ENCODE data around the gene CUEDC1.

Gene CUEDC1

DNA sequence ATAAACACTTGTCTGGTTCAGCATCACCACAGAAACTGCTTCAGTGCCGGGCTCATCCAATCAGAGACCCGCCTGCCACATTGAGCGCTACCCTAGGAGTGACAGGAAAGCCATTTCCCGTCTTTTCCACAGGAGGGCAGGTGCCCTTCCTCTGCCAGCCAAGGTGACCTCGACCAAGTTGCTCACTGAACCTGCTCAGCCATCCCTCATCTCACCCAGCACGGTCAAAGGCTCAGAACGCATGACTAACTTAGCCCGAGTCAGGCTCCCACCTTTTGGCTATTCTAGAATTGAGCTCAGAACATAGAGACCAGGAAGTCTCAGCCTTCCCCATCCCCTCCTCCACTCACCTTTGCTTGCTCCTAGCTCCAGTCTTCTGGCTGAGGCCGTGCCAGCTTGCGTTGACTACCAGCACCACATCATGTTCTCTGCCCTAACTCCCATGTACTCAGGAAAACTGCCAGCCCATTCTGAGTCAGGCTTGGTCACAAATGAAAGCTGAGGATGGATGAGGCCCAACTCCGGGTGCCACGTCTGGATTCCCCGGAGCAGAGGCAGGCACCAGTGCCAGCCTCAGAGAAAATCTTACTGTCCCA is 121.0 kb downstream of the CUEDC1 start:
- Histone ChIP-seq H3K27me3 (no peaks in the 10 kb centered on the region), H3K4me1 (peaks cover 0 to 28% (median 17%) of the 10 kb centered on the region in 4 donors), H3K4me3 (peak overlapping the region in 1 of 2 donors; percentile 12), H3K9me3 (no peaks in the 10 kb centered on the region), H3K27ac (peak overlapping the region; percentile 78 to 83), H3K36me3 (peaks cover 9 to 21% (median 20%) of the 10 kb centered on the region in 3 donors)
- intact Hi-C loops (cut with DNase I; ENCODE audit: low total_unique reads), result loop anchor here (5.0 to 10.0 kb wide), 3 partner anchors 159 to 702 kb away; no protein-coding TSS in a partner anchor
- TF ChIP-seq, protein P1, sequence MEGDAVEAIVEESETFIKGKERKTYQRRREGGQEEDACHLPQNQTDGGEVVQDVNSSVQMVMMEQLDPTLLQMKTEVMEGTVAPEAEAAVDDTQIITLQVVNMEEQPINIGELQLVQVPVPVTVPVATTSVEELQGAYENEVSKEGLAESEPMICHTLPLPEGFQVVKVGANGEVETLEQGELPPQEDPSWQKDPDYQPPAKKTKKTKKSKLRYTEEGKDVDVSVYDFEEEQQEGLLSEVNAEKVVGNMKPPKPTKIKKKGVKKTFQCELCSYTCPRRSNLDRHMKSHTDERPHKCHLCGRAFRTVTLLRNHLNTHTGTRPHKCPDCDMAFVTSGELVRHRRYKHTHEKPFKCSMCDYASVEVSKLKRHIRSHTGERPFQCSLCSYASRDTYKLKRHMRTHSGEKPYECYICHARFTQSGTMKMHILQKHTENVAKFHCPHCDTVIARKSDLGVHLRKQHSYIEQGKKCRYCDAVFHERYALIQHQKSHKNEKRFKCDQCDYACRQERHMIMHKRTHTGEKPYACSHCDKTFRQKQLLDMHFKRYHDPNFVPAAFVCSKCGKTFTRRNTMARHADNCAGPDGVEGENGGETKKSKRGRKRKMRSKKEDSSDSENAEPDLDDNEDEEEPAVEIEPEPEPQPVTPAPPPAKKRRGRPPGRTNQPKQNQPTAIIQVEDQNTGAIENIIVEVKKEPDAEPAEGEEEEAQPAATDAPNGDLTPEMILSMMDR (IDR thresholded peaks at IDR 0.05), result peak in 1 of 2 experiments; percentile 5
- peak; percentile 80 to 96 for DNase-seq

DNA sequence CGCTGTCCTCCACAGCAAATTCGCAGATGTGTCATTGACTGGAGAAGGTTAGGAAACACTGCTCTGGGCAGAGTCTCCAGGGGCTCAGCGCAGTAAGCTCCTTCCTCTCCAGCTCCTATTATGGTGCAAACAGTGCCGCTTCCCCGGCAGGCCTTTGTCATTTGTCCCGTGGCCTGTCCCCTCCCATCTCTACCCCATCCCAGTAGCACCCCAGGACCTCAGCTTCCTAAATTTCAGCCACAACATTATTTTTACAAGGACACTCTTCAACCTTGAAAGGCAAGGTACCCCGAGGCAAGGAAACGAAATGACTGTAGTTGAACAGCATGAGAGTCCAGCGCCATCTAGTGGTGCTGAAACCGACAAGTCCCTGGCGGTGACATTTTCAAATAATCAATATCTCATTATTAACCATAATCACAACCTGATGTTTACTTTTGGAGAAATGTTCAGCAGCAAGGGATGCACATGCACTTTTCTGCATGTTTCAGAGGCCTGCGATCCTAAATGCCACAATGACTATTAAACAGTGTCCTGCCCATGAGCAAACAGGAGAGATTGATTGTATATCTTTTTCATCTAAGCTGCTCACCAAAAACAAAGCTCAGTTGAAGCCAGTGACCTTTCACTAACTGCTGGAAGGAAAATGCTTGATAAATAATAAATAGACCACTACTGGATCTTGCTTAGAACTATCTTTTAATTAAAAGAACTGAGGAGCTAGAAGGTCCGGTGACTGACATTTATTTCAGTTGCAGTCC is 121.9 kb downstream of the CUEDC1 start:
- H3K27me3 ChIP-seq, result no peaks in the 10 kb centered on the region
- H3K27ac ChIP-seq, result peak overlapping the region; percentile 78 to 83
- H3K9me3 ChIP-seq, result no peaks in the 10 kb centered on the region
- peaks cover 0 to 28% (median 17%) of the 10 kb centered on the region in 4 donors for H3K4me1 ChIP-seq
- DNase-seq, result peak; percentile 70 to 87
- TF ChIP-seq, protein P1 (IDR thresholded peaks at IDR 0.05), result peak; percentile 89 to 91
- peak overlapping the region; percentile 40 to 56 for H3K4me3 ChIP-seq
- intact Hi-C loops (cut with DNase I; ENCODE audit: low total_unique reads), result loop anchor here (5.0 to 10.0 kb wide), 3 partner anchors 159 to 701 kb away; no protein-coding TSS in a partner anchor
- peaks cover under 1 to 12% (median 12%) of the 10 kb centered on the region in 3 donors for H3K36me3 ChIP-seq

DNA sequence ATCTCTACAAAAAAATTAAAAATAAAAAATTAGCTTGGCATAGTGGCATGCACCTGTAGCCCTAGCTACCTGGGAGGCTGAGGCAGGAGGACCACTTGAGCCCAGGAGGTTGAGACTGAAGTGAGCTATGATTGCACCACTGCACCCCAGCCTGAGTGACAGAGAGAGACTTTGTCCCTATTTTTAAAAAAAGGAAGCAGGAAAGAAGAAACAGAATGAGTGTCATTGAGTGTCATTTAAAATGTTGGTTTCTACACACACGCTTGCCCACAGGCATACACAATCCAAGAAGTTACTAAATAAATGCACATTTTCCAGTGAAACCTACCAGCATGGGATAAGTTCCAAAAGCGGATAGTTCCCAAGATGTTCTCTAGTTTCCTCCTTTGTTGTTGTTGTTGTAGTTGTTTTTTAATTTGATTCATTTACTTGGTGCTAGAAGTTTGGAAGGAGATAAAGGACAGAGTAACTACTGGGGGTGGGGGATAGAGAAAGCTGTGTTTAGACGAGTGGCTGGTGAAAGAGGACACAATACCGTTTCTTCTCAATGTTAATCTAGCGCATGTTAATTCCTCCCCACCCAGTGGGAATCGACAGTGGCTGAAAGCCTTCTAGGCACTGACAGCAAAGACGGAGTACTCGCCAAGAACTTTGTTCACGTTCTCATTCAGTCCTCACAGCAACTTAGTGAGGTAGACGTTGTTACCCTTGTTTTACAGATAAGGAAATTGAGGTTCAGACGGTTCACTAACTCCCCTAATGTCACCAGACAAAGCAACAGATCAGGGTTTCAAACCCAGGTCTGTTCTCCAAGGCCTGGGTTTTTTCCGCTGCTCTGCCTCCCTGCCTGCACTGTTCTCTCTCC is 122.7 kb downstream of the CUEDC1 start:
- Histone ChIP-seq H3K27me3 (no peaks in the 10 kb centered on the region), H3K4me1 (peaks cover 0 to 28% (median 17%) of the 10 kb centered on the region in 4 donors), H3K36me3 (peaks cover 0 to 8% (median 6%) of the 10 kb centered on the region in 3 donors), H3K27ac (peak overlapping the region; percentile 78 to 83), H3K9me3 (no peaks in the 10 kb centered on the region), H3K4me3 (peak overlapping the region; percentile 40 to 56)
- no peak for DNase-seq
- TF ChIP-seq, protein P1 (IDR thresholded peaks at IDR 0.05), result no peak
- intact Hi-C loops (cut with DNase I; ENCODE audit: low total_unique reads), result loop anchor here (5.0 to 10.0 kb wide), 3 partner anchors 158 to 700 kb away; no protein-coding TSS in a partner anchor

DNA sequence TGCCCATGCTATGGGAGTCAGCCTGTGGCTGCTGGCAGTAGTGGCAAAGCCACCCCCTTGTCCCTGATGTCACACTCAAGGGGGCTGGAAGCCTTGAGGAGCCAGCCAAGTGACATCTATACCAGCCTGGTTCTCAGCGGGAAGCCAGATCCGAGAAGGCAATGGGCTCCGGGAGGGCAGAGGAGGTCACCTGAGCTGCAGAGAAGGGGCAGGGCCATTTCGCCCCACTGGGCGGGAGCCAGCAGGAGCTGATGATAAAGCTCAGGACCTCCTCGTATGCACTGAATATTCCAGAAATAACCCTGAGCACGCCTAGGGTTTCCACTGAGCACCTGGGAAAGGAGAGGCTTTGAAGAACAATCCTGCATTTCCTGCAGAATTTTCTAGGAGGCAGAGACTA is 124.3 kb downstream of the CUEDC1 start:
- no peak for DNase-seq
- Histone ChIP-seq H3K4me3 (no peak overlapping the region), H3K36me3 (no peaks in the 10 kb centered on the region), H3K27me3 (no peaks in the 10 kb centered on the region), H3K27ac (no peak overlapping the region), H3K9me3 (no peaks in the 10 kb centered on the region), H3K4me1 (peaks cover 0 to 28% (median 17%) of the 10 kb centered on the region in 4 donors)
- TF ChIP-seq, protein P1 (IDR thresholded peaks at IDR 0.05), result no peak
- intact Hi-C loops (cut with DNase I; ENCODE audit: low total_unique reads), result loop anchor here (5.0 to 10.0 kb wide), 3 partner anchors 156 to 699 kb away; no protein-coding TSS in a partner anchor
